NOMO-1 treated with dmso at 0.1 percent for 144 hours (cell line): ENCODE results near the gene SUGCT.
"Not testable (repeated sequence)": the region's sequence is repeated elsewhere in the genome, so short reads cannot be mapped to it uniquely, and the experiment has no call there.

Experiments used
- DNase-seq: peaks from one replicate; lab custom pipeline; 2025; ENCODE audit not compliant: unreplicated experiment; lab: John Stamatoyannopoulos, UW

Gene SUGCT

DNA sequence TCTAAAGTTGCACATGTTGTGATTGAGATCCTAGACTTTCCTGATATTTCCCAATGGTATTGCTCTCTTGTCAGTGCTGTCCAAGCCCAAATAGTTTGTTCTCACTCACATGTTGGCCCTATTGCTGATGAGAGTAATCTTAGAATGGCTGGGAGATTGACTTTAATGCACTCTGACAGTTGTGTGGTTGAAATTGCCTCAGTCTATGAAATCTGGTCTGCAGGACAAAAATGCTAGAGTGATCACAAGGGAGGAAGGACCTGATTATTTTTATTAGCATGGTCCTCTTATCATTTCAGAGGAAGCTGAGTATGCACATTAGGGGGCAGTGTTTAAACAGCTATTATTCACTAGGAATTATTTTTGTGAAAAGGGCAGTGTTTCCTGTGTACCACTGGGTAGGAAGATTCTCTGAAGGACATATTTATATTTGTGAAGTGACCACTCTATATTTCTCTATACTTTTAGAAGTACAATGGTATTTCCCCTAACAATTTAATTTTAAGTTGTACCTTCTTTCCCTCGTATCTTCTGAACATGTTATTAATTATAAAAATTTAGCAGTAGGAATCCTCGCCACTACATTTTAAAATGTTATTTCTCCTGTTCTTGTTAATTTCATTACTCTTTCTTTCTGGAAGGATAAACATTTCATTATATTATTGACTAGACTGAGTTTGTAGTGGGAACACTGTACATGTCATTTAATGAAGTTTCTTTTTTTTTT, 64.4 kb downstream of the SUGCT start:
- no peak for DNase-seq

DNA sequence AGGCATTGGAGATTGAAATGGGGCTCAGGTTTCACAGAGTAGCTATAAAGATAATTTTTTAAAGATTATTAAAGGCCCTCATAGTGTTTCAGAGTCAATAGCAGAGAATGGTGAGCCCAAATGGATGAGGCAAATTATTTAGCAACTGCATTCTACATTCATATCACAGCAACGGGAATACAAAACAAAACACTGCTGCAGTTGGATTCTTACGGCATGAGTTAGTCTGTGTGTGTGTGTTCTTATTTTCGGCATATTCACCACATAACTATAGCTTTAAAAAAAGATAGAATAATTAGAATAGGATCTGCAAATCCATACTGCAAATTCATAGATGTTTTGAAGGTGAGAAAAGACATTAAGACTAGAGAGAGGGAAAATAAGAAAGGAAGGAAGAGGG, 66.0 kb downstream of the SUGCT start:
- no peak for DNase-seq

DNA sequence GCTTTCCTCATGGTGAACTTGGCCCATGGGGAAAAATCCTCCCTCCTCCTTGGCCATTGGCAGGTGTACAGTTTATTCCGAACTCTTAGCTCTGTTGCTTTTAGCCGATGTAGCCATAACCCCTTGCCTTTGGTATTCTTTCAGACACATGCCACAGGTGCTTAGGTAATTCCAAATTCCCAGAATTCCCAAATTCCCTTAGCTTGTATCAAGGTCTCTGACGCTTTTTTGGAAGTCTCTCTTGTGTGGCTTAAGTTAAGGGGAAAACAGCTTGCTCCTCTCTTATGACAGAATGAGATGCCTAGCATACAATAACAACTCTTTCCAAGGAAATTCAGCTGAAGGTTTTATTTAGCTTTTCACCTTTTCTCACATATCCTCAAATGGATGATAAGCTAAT, 68.0 kb downstream of the SUGCT start:
- DNase-seq: no peak

DNA sequence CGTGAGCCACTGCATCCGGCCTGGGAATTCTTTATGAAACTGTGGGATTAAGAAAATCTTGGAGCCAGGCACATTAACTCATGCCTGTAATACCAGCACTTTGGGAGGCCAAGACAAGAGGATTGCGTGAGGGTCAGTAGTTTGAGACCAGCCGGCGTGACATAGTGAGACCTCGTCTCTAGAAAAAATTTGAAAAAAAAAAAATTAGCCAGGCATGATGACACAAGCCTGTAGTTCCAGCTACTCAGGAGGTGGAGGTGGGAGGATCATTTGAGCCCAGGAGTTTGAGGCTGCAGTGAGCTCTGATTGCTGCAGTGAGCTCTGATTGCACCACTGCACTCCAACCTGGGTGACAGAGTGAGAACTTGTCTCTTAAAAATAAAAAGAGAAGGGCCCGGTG, 69.8 kb downstream of the SUGCT start:
- no peak for DNase-seq

DNA sequence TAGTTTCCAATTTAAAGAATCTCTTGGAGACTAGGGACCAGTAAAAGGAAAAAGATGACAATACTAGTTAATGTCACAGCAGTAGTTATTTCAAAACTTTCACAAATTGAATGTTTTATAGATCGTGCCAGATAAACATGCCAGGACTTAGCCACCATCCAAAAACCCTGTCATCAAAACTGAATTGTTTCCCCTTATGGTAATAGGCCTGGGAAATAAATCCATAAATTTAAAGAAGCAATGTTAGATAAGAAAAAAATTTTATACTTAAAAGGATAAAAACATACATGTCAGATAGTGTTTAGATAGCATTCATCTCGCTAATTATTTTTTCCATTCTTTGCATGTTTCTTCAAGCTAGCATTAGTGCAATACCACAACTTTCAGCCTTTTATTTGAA, 71.2 kb downstream of the SUGCT start:
- DNase-seq: no peak

DNA sequence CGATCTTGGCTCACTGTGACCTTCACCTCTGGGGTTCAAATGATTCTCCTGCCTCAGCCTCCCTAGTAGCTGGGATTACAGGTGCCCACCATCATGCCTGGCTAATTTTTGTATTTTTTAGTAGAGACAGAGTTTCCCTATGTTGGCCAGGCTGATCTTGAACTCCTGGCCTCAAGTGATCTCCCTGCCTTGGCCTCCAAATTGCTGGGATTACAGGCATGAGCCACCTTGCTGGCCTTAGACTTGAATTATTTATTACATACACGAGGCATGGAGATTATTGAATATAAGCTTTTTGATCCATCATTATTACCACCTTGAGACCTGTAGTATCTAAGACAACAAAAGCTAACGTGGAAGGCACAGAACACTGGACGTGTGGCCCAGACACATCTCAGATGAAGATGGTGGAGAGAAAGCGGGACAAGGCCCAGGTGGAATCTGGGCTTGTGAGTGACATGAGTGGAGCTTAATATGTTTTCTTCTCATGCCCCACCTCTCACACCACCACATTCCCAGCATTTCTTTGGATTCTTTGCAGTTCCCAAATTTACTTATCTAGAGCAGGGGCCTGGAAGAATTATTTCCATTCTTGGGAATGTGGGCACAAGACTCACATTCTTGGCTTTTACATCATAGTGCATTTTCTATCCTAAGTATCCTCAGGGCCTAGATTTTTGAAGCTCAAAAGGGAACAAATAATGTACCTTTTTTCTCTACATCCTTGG, 76.6 kb downstream of the SUGCT start:
- no peak for DNase-seq

DNA sequence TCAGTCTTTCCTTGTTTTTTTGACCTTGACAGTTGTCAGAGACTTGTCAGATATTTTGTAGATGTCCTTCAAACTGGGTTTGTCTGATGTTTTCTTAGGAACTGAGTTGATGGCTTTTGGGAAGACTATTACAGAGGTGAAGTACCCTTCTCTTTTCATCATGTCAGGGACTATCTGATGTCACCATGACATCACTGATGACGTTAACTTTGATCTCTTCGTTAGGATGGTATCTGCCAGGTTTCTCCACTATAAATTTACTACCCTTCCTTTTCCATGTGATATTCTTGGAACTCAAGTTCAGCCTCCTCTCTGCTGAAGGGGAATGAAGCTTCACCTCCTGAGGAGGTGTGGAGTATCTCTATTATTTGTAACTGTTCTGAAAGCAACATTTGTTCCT, 78.5 kb downstream of the SUGCT start:
- DNase-seq: no peak

DNA sequence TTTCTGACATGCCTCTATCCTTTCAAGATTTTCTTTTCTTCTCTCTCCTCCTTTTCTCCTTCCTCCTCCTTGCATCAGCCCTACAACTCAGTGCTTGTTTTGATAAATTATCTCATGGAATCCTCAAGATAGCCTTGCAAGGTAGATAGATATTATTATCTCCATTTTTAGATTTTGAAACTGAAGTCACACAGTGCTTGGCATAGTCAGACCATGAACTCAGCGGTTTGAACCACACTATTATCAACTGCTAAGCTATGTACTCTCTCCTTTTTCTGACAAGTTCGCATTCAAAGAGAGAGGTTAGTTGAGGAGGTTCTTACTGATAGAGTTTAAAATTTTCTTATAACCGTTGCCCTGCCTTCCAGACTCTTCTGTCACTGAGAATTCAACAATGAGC, 79.1 kb downstream of the SUGCT start:
- DNase-seq: no peak

DNA sequence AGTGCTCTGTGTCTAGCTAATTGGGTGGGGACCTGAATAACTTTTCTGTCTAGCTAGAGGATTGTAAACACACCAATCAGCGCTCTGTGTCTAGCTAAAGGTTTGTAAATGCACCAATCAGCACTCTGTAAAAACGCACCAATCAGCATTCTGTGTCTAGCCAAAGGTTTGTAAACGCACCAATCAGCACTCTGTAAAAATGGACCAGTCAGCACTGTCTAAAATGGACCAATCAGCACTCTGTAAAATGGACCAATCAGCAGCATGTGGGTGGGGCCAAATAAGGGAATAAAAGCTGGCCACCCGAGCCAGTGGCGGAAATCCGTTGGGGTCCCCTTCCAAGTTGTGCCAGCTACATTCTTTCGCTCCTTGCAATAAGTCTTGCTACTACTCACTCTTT, 83.8 kb downstream of the SUGCT start:
- DNase-seq: not testable (repeated sequence)

DNA sequence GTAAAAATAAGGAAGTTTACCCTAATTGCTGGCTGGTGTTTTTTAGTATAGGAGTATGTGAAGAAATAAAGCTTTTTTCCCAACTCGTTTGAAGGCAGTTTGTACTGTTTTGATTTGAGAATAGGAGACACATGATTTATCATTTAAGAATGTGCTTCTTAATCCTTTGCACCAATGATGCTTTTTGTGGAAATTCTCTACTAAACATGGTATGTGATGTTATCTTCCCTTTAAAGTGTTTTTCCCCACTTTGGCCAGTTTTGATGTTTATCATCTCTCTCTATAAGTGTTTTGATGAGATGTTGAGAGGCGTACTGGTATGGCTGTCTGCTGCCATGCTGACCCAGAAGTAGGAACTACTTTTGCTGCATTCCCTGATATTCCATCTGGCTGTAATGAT, 85.1 kb downstream of the SUGCT start:
- DNase-seq: no peak

DNA sequence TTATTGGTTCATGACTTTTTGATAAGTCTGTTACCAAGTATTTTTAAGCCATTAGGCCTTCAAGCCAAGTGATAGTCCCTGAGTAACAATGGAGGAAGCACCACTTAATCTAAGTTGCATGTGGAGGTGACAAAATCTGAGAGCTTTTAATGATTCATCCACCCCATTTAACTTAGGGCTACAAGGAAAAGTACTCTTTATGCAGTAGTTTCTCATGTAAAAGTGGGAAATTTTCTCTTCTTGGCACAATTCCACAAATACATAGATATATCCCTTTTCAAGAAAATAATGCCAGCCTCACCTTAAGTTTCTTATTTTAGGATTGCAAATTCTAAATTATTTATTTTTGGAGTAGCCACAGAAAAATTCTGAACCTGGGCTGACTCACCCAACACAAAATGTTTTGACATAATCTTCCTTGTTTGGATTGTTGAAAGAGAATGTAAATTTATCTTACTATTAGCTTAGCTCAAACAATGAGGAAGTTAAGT, 85.7 kb downstream of the SUGCT start:
- no peak for DNase-seq

DNA sequence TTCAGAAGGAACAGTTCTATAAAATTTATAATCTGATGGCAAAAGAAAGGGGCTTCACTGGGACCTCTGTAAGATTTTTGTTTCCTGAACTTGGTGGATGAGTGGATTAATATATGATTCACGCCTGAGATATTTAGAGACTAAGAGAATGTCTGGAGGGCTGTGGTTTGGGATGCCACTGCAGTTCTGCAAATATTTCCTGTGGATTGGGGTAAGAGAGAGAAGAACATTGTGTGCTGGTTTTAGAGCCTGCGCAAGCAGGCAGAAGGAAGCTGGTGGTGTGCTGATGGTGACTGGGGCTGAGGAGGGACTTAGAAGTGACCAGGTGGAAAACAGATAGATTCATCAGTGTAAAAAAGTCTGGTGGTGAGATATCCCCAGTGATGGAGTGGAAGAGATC, 87.0 kb downstream of the SUGCT start:
- no peak for DNase-seq

DNA sequence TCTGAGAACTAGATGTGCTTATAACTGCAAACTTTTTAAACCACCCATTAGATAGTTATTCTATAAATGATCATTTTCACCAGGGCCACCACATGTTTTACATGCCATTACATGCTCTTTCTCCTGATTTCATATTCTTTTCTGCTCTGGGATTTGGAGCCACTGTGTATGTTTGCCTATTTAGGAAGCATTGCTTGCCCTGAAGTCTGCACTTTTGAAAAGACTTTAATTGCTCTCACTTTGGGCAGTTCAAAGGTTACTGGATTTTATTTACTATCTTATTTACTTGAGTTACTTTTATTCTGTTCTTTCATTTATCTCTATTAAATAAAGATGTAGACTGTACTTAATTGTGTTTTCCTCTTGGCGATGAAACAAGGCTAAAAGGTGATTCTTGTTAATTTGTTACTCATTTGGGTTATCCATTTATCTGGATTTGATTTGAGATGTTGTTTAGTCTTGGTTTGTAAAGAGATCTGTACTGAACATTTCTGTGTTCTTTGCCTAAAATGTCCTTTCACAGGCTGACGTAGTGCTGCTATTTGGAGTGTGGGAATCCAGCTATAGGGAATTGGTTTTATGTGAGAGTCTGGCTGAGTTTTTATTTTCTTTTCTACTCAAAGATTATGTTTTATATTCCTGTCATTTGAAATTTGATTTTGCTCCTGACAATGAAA, 88.8 kb downstream of the SUGCT start:
- no peak for DNase-seq

DNA sequence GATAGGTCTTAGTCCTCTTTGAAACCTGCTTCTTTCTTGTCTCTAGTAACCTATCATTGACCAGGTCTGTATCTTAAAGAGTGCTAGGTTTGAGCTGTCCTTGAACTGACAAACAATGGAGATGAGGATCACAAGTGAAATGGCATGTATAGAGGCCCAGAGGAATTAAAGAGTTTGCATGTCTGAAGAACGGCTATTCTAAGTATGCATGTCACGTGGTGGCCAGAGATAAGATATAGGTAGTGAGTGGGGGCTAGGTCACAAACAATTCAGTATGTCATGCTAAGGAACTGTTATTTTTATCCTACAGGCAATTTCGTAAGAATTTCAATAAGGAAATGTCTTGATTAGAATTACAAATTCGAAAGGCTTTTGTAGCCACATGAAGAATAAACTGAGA, 95.3 kb downstream of the SUGCT start:
- DNase-seq: no peak

DNA sequence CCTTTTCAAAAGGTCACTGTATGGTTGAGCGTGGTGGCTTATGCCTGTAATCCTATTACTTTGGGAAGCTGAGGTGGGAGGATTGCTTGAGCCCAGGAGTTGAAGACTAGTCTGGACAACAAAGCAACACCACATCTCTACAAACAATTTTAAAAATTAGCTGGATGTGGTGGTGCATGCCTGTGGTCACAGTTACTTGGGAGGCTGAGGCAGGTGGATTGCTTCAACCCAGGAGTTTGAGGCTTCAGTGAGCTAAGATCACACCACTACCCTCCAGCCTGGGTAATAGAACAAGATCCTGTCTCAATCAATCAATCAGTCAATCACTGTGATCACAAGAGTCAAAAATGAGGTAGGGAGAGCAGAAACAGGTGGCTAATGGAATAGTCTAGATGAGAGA, 97.0 kb downstream of the SUGCT start:
- DNase-seq: no peak

DNA sequence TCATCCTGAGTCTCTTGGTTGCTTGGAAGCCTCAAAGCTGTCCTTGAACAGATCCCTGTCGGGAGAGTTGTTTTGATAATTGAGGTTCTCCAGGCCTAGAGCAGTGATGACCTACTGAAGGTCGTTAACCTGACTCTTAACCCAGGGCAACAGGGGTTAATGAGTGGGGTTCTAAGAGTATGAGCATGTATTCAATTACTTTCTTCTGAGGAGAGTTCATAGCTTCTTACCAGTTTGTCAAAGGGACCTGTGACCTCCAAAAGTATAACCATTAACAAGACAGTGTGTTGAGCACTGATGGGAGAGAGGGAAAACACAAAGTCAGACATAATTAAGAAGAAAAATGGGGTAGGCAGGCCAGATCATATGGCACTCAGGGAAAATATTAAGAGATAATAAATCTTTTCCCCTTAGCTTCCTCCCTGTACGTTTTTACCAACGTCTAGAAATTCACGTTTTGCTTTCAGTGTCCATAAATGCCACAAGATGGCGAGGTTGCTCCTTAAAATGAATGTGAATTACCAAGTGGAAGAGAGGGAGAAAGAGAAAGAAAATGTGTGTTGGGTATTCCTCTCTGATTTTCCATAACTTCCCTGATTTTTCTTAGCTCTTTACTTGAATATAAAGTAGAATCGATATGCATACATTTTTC, 97.6 kb downstream of the SUGCT start:
- no peak for DNase-seq

DNA sequence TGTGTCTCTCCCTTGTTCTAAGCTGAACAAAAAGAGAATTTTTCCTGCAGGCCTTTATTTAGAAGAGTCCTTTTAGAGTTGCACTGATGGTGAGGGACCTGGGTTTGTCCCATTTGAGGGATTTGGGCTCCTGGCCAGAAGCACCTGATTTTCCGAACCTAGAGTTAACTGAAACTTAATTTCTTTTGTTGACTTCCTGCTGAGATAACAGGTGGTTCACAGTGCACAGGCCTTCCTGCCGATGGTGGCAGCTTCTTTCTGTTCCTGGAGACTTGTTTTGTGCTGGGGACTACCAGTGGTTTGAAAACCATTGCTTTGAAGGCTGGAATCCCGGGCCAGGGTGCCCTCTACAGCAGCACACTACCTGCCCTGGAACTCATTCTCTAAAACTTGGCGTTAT, 99.2 kb downstream of the SUGCT start:
- DNase-seq: no peak

DNA sequence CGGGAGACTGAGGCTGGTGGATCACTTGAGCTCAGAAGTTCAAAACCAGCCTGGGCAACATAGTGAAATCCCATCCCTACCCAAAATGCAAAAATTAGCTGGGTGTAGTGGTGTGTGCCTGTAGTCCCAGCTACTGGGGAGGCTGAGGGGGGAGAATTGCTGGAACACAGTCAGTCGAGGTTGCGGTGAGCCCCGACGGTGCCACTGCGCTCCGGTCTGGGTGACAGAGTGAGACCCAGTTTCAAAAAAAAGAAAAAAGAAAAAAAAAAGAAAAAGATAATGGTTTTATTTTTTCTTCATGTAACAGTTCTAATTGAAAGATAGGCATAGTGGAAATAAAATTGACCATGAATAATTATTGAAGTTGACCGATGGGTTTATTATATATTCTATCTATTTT, 99.9 kb downstream of the SUGCT start:
- no peak for DNase-seq

DNA sequence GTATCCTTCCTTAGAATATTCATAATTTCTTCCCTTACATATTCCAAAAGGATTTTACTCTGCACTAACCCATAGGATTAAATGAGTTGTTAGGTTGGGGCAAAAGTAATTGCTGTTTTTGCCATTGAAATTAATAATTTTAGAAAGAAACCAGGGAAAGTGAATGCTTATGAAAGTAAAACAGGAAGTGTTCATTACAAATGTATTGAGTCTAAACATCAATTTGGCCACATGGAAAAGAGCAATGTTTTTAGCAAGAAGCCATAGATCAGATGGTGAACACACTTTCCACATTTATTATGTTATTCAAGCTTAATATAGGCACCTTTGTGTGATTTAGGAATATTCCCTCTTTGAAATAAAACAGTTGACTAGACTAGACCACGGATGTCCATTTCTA, 102.9 kb downstream of the SUGCT start:
- DNase-seq: no peak

DNA sequence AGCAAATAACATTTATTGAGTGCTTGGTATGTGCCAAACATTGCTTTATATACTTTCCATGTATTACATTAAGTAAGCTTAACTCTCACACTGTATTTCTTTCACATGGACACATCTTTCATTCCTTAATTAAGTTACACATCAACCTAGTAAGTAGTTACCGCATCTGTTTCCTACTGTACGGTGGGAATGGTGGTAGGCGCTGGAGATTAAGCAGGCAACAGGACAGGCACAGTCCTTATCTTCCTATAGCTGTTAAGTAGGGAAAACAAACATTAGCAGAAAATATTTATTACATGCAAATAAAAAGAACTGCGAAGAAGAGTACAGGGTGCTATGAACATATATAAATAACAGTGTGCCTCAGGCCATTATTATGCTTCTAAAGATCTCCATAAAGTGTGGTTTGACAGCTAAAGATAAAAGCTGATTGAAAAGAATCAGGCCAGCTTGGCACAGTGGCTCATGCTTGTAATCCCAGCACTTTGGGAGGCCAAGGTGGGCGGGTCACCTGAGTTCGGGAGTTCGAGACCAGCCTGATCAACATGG, 105.0 kb downstream of the SUGCT start:
- DNase-seq: no peak

DNA sequence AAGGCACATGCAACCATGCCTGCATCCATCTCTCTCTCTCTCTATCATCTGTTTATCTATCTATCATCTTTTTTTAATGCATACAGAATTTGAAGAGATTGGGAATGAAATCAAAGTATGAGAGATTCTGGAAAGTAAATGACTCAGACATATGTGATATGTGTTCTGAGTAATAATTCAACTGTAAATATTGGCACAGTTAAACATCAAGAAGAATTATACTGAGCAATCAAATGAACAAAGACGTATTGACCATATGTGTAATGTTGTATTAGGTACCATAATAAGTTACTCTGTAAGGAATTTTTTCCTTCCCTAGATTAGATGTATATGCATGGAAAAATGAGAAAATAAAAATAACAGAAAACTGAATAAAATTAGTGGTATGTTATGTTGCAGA, 108.3 kb downstream of the SUGCT start:
- no peak for DNase-seq
